HG02571 (cell line): Measurements from ENCODE around the gene CDH2.

Source experiments
- ATAC-seq: cut with Tn5 transposase; IDR thresholded peaks from one replicate; pipeline ENCODE4 v1.9.1; 2021; ENCODE audit warnings: mild to moderate bottlenecking, moderate library complexity; ENCODE audit not compliant: unreplicated experiment

CDH2 gene

DNA sequence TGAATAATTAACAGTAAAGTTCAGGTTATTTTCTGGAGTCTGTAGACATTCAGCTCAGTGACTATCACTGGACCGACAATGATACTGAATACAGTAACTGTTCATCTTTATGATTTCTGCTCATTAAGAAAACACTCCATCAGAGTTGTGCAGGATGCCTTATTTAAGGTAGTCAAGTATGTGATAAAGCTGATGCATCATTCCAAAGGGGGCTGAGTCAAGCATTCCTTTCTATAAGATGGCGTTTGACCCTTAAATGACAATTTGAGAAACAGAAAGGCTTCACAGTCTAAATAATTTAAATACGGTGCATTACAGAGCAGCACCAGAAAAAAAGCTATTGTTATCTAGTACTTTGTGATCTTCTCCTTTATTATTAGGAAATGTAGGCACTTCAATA is 131.1 kb downstream of the CDH2 start:
- ATAC-seq = no peak

DNA sequence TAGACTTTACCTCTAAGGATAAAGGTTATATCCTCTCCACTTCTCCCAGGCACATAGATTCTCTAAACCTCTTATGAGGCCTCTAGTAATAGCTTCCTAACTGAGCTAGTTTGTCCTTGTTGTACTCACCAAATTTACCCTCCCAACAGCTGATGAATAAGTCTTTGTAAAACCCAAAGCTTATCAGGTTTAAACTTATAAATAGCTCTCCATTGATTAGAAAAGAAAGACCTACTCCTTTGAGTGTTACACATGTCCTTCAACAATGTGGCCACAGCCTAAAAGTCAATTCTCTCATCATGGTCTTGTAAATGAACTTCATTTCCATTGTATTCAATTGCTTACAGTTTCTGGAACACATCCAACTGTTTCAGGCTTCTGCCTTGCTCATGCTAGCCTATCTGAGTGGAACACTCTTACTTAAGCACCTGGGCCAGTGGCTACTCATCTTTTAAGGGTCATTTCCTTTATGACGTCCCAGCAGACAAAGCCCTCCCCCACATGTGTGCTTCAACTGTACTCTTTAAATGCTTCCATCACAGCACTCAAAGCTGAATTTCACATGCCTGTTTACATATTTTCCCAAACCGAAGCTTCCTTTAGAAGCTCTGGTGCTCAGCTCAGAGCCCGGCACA is 131.6 kb downstream of the CDH2 start:
- ATAC-seq = no peak

DNA sequence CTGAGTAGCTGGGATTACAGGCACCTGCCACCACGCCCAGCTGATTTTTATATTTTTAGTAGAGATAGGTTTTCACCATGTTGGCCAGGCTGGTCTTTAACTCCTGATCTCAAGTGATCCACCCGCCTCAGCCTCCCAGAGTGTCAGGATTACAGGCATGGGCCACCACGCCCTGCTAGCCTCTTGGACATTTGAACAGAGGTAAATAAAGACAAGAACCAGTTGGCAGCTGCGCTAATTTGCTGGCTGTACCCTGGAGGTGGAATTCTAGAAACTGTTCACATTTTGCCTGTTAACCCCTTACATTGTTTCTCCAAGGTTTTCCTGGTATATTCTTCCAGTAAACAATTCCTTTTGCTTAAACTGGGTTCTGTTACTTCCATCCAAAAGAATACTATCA is 132.9 kb downstream of the CDH2 start:
- ATAC-seq = no peak

DNA sequence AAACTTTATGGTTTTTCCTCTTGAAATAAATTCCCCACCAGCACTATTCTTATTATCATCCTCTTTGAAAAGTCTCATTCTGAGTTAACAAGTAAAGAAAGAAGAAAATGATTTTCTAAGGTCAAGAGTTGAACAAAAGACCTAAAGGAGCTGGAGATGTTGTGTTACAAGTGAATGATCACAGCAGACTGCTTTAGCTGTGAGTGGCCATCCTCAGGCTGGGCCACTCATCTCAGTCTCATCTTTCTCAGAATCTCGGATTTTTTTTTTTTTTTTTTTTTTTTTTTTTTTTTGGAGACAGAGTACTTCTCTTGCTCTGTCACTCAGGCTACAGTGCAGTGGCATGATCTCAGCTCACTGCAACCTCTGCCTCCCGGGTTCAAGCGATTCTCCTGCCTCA is 133.3 kb downstream of the CDH2 start:
- no peak for ATAC-seq

DNA sequence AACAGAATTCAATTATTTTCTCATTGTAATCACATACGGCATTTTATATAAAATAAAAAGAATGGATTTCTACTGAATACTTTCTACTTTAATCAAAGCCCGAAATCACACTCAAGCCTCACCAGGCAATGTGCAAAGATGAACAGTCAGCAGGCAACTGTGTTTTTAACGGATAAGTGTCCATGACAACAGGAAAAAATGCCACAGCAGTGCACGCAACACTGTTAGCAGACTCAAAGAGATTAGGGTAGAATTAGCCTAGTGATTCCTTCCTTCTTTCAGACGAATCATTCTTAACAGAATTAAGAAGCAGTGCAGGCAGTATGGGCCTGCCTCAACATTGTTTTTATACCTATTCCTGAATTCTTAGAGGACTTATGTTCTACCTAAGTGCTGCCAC is 135.6 kb downstream of the CDH2 start:
- ATAC-seq = no peak

DNA sequence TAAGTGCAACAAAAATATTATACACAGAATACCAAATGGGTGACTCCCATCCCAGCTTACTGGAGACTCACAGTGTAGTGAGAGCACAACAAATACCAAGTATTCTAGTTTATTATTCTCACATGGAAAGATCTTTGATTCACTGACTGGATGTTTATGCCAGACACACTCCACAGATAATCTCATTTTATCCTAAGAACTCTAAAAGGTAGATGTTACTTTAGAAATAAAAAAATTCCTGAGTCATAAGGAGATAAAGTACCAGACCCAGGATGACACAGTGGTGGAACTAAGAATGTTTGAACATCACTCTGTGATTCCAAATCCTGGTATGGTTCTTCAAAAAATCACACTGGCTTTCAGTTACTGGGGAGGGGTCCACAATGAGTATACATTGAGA is 136.2 kb downstream of the CDH2 start:
- no peak for ATAC-seq

DNA sequence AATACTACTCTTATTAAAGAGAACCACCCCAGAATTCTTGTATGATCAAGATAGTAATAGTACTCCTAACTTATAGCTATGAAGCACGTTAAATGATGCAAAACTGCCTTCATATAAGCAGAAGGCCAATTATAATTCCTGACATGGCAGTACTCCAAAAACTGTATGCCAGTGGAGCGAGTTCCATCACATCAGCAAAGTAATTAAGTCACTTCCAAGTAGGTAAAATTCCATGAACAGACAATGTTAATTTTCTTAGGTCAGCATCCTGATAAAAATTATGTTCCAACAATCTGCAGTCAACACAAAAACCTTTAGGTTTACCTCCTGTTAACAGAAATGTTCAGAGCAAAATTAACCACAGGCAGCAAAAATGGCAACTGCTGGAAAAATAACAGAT is 136.7 kb downstream of the CDH2 start:
- no peak for ATAC-seq

DNA sequence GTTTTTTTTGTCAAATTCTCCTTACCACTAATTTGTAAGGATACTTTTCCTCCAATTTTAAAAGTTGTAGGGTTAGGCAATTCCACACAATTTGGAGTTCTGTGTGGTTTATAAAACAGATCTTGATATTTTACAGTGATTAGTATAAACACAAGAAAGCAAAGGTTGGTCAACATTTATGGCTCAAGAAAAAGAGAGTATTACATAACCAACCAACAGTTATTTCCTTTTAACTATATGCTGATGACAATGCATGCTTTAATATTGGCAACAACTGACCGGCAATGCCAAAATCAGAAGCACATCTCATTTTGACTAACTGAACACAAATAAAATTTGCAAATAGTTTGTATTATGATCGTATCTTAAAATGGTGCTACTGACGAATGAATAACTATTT is 137.2 kb downstream of the CDH2 start:
- no peak for ATAC-seq

DNA sequence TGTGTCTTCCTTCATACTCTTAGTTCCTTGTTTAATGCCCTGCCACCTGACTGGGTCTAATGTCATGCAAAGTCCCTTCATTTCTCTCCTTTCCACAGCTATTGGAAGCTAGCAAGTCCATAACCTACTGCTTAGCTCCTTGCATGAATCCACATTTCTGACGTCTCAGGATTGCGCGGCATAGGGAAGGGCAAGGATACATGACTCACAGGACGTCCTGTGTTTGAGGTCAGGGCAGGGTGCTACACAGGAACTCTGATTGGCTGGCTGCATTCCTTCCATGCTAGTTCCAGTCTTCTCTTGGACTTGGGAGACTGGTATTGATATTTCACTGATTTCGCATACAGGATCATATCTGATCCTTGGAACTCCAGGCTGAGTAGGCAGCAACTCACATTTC is 137.9 kb downstream of the CDH2 start:
- ATAC-seq = no peak

DNA sequence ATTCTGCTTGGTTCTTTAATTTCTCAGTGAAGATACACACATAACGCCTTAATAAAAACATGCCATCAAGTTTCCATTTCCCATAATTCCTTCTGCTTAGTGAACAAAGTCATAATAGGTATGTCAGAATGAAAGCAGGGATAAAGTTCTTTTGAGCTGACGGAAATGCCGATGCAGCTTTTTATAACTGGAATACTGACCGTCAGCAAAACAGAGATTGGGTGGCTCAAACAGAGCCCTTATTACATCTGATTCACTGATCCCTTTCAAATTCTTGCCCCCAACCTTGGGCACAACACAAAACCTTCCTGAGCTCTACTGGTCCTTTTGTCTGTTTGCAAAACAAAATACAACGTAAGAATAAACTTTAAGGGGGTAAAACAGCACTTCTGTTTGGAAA is 140.4 kb downstream of the CDH2 start:
- ATAC-seq = no peak

DNA sequence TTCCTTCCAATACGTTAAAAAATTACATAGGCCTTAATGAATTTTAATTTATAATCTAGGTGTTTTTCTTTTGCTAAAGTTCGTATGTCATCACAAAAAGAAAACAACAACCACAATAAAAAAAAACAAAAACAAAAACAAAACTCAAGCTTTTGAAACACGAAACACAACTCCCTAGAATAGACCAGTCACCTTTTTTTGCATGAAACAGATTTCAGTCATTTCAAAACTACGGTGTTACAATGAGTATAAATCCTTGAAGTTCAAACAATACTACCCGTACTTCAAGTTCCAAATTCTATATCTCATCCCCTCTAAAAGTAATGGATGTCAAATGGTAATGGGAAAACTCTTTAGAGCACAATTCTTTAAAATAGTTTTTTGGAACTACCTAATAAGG is 142.4 kb downstream of the CDH2 start:
- ATAC-seq = no peak

DNA sequence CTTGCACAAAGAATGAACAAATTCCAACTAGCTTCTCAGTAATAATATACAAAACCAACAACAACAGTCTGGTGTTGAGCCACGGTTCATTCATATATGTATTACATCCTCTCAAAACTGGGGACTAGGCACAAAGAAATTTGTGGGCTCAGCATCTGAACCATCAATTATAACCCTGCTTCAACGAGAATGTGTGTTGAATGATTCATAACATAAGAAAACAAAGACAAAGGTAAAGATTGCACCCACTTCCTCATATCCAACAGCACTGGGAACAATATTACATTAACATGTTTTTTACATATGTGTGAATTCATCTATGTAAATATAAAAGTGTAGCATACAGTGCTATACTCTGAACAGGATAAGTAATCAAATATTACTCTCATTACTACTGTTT is 144.8 kb downstream of the CDH2 start:
- ATAC-seq = no peak

DNA sequence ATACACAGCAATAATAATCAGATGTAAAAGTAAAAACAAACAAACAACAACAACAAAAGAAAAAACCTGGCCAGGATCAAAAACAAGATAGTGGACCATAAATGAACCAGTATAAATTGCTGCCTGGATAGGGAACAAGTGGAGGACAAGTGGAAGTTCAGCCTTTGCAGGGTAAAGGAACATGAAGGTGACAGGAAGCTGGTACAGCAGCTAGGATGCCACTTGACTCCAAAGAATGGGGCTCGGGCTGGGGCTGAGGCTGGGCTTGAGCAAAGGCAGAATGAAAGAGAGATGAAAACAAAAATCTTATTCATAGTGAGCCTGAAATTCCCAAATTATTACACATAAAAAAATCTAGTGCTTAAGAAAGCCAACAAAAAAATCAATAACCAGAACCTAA is 146.5 kb downstream of the CDH2 start:
- ATAC-seq = no peak

DNA sequence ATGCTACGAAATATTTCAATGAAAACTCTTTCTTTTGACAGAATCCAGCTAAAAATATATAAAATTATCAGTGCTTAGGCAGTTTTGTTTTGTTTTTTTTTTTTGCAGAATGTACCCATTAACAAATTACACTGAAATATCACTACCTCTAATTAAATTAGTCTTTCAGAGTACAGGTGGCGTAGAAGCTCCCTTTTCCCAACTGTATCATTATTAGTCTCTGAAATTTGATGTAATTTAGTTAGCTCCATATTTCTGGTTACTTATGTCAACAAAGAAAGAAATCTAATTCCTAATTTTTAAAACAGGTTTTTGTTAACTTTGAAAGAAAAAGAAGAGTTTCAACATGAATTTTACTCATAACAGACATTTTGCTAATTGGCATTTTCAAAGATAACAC is 149.2 kb downstream of the CDH2 start:
- no peak for ATAC-seq

DNA sequence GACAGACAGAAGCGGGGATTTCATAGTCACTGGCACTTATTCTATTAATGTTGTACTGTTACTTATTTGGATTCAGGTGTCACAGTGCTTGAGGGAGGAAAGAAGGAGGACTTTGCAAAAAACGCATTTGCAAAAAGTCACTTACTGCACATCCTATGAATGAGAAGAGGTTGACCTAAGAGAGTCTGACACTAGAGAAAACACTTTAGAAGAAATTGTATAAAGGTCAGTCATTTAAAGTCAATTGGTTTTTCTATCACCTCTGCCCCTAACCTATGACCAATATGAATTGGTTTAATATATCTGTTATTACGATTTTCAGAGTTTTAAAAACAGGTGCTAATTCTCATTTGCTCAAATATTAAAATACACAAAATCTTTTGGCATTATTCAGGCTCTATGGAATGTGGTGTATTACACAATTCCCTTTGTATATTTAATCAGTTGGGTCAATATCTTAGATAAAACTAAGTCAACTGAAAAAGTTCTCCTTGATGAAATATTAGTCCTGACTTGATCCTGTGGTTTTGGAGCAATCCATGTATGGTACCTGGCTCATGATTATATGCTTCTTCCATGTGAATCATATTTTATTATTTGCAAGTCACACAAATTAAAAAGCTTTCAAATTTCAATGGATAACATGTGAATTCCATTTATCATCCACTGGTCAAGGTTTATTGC is 157.4 kb downstream of the CDH2 start:
- no peak for ATAC-seq

DNA sequence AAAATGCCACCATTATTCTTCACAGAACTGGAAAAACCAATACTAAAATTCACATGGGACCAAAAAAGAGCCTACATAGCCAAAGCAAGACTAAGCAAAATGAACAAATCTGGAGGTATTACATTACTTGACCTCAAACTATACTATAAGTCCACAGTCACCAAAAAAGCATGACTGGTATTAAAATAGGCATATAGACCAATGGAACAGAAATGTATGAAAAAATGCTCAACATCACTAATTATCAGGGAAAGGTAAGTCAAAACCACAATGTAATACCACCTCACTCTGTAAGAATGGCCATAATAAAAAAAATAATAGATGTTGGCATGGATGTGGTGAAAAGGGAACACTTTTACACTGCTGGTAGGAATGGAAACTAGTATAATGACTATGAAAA is 158.6 kb downstream of the CDH2 start:
- ATAC-seq = no peak

DNA sequence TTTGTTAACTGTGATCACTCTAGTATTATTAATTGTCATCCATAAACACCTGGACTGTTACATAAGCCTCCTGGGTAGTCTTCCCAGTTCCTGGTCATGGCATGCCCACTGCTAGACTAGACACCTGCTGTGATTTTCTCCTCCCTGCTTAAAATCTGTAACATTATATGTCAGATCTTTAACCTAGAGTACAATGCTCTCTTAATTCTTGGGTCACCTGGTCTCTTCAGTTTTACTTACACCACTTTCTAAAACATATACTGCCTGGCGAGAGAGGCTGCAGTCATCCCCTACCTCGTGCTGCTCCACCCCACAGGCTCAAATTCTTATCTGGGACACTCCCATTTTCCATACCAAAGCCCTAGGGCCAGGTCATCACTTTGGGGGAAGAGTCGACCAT is 161.3 kb downstream of the CDH2 start:
- ATAC-seq = no peak

DNA sequence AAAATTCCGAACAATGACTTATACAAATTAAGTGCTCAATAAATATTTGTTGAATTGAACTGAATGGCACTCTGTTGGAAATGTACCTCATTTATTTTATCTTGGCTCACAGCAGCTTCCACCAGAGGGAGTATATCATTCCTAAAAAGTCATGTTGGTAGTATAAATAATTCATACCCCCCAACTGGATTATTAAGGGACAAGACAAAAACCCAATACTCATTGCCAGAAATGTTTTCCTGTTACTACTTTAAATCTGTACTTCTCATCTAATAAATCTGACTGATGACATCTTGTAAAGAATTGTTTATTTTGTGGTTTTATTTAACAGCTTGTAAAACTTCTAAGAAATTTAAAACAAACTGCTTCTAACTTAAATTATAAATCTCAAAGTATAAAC is 163.9 kb downstream of the CDH2 start:
- no peak for ATAC-seq

DNA sequence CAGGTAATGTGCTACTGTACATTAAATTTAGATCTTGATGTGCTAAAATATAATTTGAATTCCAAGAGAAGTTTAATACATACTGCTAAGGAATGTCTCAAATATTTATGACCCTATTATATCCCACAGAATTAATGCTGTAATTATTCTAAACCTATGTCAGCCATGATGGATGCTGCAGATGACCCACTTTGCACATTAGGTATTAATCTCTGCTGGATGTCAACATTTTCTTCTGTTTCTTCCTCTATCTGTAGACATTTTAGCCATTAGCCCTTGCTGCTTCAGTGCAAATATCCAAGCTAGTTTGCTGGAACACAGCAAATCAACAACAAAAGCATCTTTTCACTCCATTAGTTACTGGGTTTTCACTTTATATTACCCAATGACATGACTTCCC is 164.6 kb downstream of the CDH2 start:
- no peak for ATAC-seq

DNA sequence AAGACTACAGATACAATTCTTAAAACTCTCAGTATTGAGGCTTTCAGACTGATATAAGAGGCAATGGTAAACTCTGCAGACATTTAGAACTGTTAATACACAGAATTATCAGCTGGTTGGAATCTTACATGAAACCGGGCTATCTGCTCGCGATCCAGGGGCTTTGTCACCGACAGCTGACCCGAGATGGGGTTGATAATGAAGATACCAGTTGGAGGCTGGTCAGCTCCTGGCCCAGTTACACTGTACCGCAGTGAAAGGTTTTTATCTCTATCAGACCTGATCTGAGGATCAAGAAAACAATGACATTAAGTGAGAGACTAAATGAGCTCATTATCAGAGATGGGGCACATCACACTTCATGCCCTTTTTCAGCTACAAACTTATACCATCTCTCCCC is 167.3 kb downstream of the CDH2 start:
- ATAC-seq = no peak

DNA sequence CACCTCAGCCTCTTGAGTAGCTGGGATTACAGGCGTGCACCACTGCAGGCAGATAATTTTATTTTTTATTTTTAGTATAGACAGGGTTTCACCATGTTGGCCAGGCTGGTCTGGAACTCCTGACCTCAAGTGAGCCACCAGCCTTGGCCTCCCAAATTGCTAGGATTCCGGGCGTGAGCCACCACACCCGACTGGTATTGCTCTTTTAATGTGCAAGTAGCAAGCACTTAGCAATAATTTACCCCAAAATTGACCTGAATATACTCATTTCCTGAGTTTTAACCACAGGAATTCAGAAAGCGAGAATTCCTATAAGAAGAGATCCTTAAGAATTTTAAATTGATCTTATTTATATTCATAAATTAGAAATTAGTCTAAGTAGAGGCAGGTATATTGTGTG is 169.1 kb downstream of the CDH2 start:
- no peak for ATAC-seq

DNA sequence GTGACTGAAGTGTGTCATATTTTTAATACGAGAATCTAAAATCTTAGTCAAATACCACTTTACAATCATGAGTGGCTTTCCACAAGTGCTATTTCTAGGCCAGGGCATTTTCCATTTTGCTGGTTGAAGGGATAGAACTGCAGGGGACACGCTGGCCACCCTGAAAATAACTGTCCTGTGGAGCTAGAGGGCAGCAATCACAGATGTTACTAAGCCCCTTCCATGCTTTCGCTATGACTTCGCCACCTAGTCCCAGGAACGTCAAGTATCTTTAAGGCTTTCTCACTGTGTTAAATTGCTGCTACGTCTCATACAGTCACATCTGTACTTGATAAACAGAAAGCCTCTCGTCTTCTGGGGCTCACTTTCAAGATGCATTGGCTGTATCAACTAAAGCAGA is 171.8 kb downstream of the CDH2 start:
- no peak for ATAC-seq

DNA sequence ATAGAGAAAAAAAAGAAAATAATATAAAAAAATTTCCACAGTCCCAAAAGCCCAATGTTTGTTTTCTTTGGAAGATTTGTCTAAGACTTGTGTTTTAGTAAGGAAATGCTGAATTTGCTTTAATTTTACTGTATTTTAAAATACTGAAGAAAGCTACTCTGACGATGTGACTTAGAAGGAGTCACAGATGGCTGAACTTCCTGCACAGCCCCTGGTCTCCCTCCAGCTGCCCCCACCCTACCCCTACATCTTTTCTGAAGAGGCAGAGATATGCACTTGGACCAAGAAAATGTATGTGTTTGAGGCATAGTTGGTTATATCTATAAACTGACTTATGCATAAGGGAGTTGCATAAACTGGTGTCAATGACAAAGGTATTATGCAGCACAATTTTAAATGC is 172.3 kb downstream of the CDH2 start:
- no peak for ATAC-seq
